Heart right ventricle (tissue), 16 donors: Measurements from ENCODE around the gene PXDN. TPM values are rescaled to one million over a fixed set of nuclear protein-coding genes. Genes with fewer than 3 reads are reported as not detected.
"Not testable (repeated sequence)": the region's sequence is repeated elsewhere in the genome, so short reads cannot be mapped to it uniquely, and the experiment has no call there.

Experiments used
- ATAC-seq, 8 donors: fragments of 200-7000 bp; cut with Tn5 transposase; one replicate each; pipeline ENCODE4 v1.9.1; 2020; ENCODE audit warnings: mild to moderate bottlenecking in 8 of 8, moderate library complexity in 8 of 8, moderate number of reproducible peaks in 1 of 8
- DNase-seq, 2 donors: peaks; one replicate each; pipeline ENCODE4 v3.0.0-alpha.2; 2020
- H3K27ac ChIP-seq, 10 donors: fragments of 200-600 bp; sonication (generic) in 2 of 10; one replicate each; pipeline versions ENCODE4 v1.5.0 to v1.8.0; 2020 to 2022; ENCODE audit warnings: mild to moderate bottlenecking in 3 of 10
- H3K27me3 ChIP-seq, 7 donors: fragments of 200-600 bp; one replicate each; pipeline ENCODE4 v1.8.0; 2021 to 2022; ENCODE audit warnings: mild to moderate bottlenecking in 2 of 7
- H3K36me3 ChIP-seq, 9 donors: fragments of 200-600 bp; sonication (generic) in 1 of 9; one replicate each; pipeline versions ENCODE4 v1.5.0 to v1.8.0; 2020 to 2022; ENCODE audit warnings: mild to moderate bottlenecking in 2 of 9
- H3K4me1 ChIP-seq, 9 donors: fragments of 200-600 bp; sonication (generic) in 1 of 9; one replicate each; pipeline versions ENCODE4 v1.5.0 to v1.8.0; 2020 to 2022; ENCODE audit warnings: mild to moderate bottlenecking in 4 of 9
- H3K4me3 ChIP-seq, 10 donors: fragments of 200-600 bp; sonication (generic) in 2 of 10; one replicate each; pipeline versions ENCODE4 v1.5.0 to v1.8.0; 2020 to 2022; ENCODE audit warnings: mild to moderate bottlenecking in 7 of 10, moderate library complexity in 2 of 10
- H3K9me3 ChIP-seq, 11 donors: fragments of 200-600 bp in 10 of 11; sonication (generic) in 2 of 11; one replicate each; pipeline versions ENCODE4 v1.5.0 to v1.8.0; 2013 to 2022; ENCODE audit warnings: mild to moderate bottlenecking in 2 of 11, control low read depth in 1 of 11, moderate library complexity in 1 of 11
- CTCF ChIP-seq, 9 donors: fragments of 200-600 bp; sonication (generic) in 2 of 9; IDR thresholded peaks; one replicate each; pipeline versions ENCODE4 v1.5.0 to v1.8.0; 2021 to 2022; ENCODE audit warnings: antibody characterized with exemption in 9 of 9, mild to moderate bottlenecking in 5 of 9, moderate library complexity in 1 of 9
- WGBS, 2 donors: extraction: QIAGEN DNeasy Blood & Tissue Kit; methylation state at CpG; one replicate each; pipeline ENCODE4 v1.1.7; 2013; ENCODE audit warnings: inconsistent platforms in 1 of 2; 5-methylcytosine and 5-hydroxymethylcytosine counted together
- intact Hi-C, 10 donors: fragments of 100-400 bp; cut with DNase I; formaldehyde crosslinking; loops; one replicate each; pipeline versions ENCODE4 v1.11.1 to v1.14.2; 2022
- polyA plus RNA-seq, 2 donors: library from polyadenylated mRNA; stranded (reverse); fragments of 200-250 nt; gene quantifications; one replicate each; pipeline ENCODE4 v1.2.3, GENCODE V29; 2013
- total RNA-seq, 10 donors: library from RNA; stranded (reverse); fragmentation: NEBNext Ultra II Directional in 3 of 10; extraction: Animal tissue kit (Norgen Biotek cat#: 25700) in 3 of 10; gene quantifications; one replicate each; pipeline versions ENCODE4 v1.2.1 to v1.2.4, GENCODE V29; 2021 to 2023
- donor health status: Arrhythmogenic right ventricular cardiomyopathy.
- donor health status: ischemic (EF 13 %, LVEDD 7.1; RV severe dilation, severe dysfunction).
- donor health status: healthy with polysubstance abuse.
- donor health status: DM: no; HTN: yes; CAD: no.
- donor health status: DM: no; HTN: no; CAD: no.
- donor health status: ischemic (EF 25% LVEDD 6.9; RV normal size, moderate dysfunction).
- donor health status: ischemic (EF 25% LVEDD 5.7; RV mildly dilated, moderate dysfunction).
- donor health status: healthy.
- donor health status: DM: yes; HTN: yes; CAD: no.
- donor health status: Ischemic cardiomyopathy.
- donor health status: ischemic (EF 35%, LVEDD 5.7; RV mildly dilated, moderate dysfunction).
- donor health status: nonischemic (EF 11% LVEDD 7.7; RV severe dilation, severe dysfunction).
- donor health status: DM: yes; HTN: yes; CAD: no.
- donor health status: PGD.
- donor health status: ischemic (EF 29% LVEDD 5.4; RV normal size, mild dysfunction).
- donor health status: nonischemic (EF 23%, LVEDD 6.1; RV moderate dilation, normal function).

Gene PXDN
- total and polyA plus RNA-seq, 12 donors = 7.8 to 65.0 (median 18.9) TPM

- DNase-seq = peak; percentile 27 to 54
- H3K4me1 ChIP-seq = peaks cover 15 to 66% (median 51%) of the 10 kb centered on the region in 9 donors
- H3K27me3 ChIP-seq = peaks cover 0 to 3% (median 0%) of the 10 kb centered on the region in 7 donors
- no peaks in the 10 kb centered on the region for H3K36me3 ChIP-seq
- 56 to 57% methylated on average over 34 of the region's 34 CpGs for WGBS, 2 donors
- H3K9me3 ChIP-seq = no peaks in the 10 kb centered on the region
- peak overlapping the region; percentile 34 to 86 (median 76) for H3K27ac ChIP-seq
- ATAC-seq = peak in 6 of 8 donors; percentile 5 to 70 (median 16)
- intact Hi-C loops = loop anchor here in 2 of 10 donors (5.0 kb wide), 1 partner anchor 34 kb away; the partner anchor contains the start of gene PXDN (in 2 of the 2)
- peak overlapping the region in 3 of 10 donors; percentile 19 to 20 (median 20) for H3K4me3 ChIP-seq
- TF ChIP-seq CTCF (IDR thresholded peaks at IDR 0.05) = peak in 3 of 9 donors; percentile 6 to 60 (median 19)
Observed at GRCh38 chr2:1708476-1709334, 35.6 kb downstream of the PXDN start.

- peaks cover 0 to 3% (median 0%) of the 10 kb centered on the region in 7 donors for H3K27me3 ChIP-seq
- peaks cover 11 to 58% (median 43%) of the 10 kb centered on the region in 9 donors for H3K4me1 ChIP-seq
- 21% methylated on average over 21 of the region's 21 CpGs for WGBS, 2 donors
- peak; percentile 79 to 86 for DNase-seq
- H3K27ac ChIP-seq = peak overlapping the region; percentile 34 to 86 (median 76)
- peak overlapping the region in 4 of 10 donors; percentile 19 to 24 (median 22) for H3K4me3 ChIP-seq
- H3K36me3 ChIP-seq = no peaks in the 10 kb centered on the region
- intact Hi-C loops = loop anchor here in 2 of 10 donors (5.0 kb wide), 1 partner anchor 34 kb away; the partner anchor contains the start of gene PXDN (in 2 of the 2)
- peak; percentile 87 to 92 (median 90) for ATAC-seq
- H3K9me3 ChIP-seq = no peaks in the 10 kb centered on the region
- TF ChIP-seq CTCF (IDR thresholded peaks at IDR 0.05) = no peak
Observed at GRCh38 chr2:1707771-1708418, 36.4 kb downstream of the PXDN start.

GRCh38 chr2:1706089-1706841, 38.0 kb downstream of the PXDN start:
- not testable (repeated sequence) for DNase-seq, H3K27ac ChIP-seq, H3K4me3 ChIP-seq, H3K27me3 ChIP-seq, ATAC-seq, H3K9me3 ChIP-seq, H3K36me3 ChIP-seq
- WGBS, 2 donors = 79 to 82% methylated on average over 15 of the region's 15 CpGs
- intact Hi-C loops = loop anchor here in 2 of 10 donors (5.0 kb wide), 1 partner anchor 36 kb away; the partner anchor contains the start of gene PXDN (in 2 of the 2)
- H3K4me1 ChIP-seq = peaks cover 11 to 47% (median 31%) of the 10 kb centered on the region in 9 donors

GRCh38 chr2:1705557-1706076, 38.7 kb downstream of the PXDN start:
- Histone ChIP-seq H3K4me1 (peaks cover 11 to 48% (median 31%) of the 10 kb centered on the region in 9 donors), H3K36me3 (no peaks in the 10 kb centered on the region), H3K27ac (no peak overlapping the region), H3K4me3 (no peak overlapping the region), H3K27me3 (peaks cover 0 to 3% (median 0%) of the 10 kb centered on the region in 7 donors), H3K9me3 (no peaks in the 10 kb centered on the region)
- ATAC-seq = no peak
- intact Hi-C loops = loop anchor here in 2 of 10 donors (5.0 kb wide), 1 partner anchor 37 kb away; the partner anchor contains the start of gene PXDN (in 2 of the 2)
- no peak for TF ChIP-seq CTCF (IDR thresholded peaks at IDR 0.05)
- WGBS, 2 donors = 86 to 89% methylated on average over 21 of the region's 21 CpGs
- no peak for DNase-seq
